Testis (tissue), 3 donors: ENCODE results near the gene CEACAM7. TPM values are rescaled to one million over a fixed set of nuclear protein-coding genes. Genes with fewer than 3 reads are reported as not detected.
"Not testable (repeated sequence)": the region's sequence is repeated elsewhere in the genome, so short reads cannot be mapped to it uniquely, and the experiment has no call there.

Experiments
- DNase-seq: peaks from one replicate; pipeline ENCODE4 v3.0.0-alpha.2; 2019
- H3K27ac ChIP-seq, 2 donors: fragments of 200-600 bp; sonication (generic); one replicate each; pipeline ENCODE4 v1.5.1; 2019
- H3K27me3 ChIP-seq: fragments of 200-600 bp; sonication (generic); one replicate; pipeline ENCODE4 v1.5.1; 2019
- H3K36me3 ChIP-seq: fragments of 200-600 bp; sonication (generic); one replicate; pipeline ENCODE4 v1.5.1; 2017; ENCODE audit warnings: low read depth; ENCODE audit errors: missing control alignments
- H3K4me1 ChIP-seq: fragments of 200-600 bp; sonication (generic); one replicate; pipeline ENCODE4 v1.5.1; 2019
- H3K4me3 ChIP-seq, 2 donors: fragments of 200-600 bp; sonication (generic); one replicate each; pipeline ENCODE4 v1.5.1; 2017 to 2019
- H3K9me3 ChIP-seq: fragments of 200-600 bp; sonication (generic); one replicate; pipeline ENCODE4 v1.5.1; 2017
- CTCF ChIP-seq, 3 experiments: fragments of 450-650 bp in 2 of 3; fragments of 200-600 bp in 1 of 3; sonication (generic) in 1 of 3; IDR thresholded peaks; one replicate each; pipeline ENCODE4 v1.5.1; 2016 to 2019; ENCODE audit warnings: antibody characterized with exemption in 3 of 3, mild to moderate bottlenecking in 2 of 3, moderate library complexity in 1 of 3
- POLR2A ChIP-seq: fragments of 450-650 bp; IDR thresholded peaks from one replicate; pipeline ENCODE4 v1.6.1; 2017; ENCODE audit warnings: antibody characterized with exemption, mild to moderate bottlenecking, moderate library complexity
- WGBS, 2 donors: methylation state at CpG; one replicate each; pipeline ENCODE4 v1.1.5; 2018; 5-methylcytosine and 5-hydroxymethylcytosine counted together
- intact Hi-C: fragments of 100-400 bp; cut with DNase I; formaldehyde crosslinking; loops from one replicate; pipeline ENCODE4 v1.15.1; 2023; ENCODE audit warnings: low total_unique reads
- polyA plus RNA-seq: library from polyadenylated mRNA; stranded (reverse); fragments of 350-450 nt; fragmentation: Illumina TruSeq; extraction: RNeasy Lipid Tissue Mini Kit (QIAGEN cat#74804); gene quantifications from one replicate; pipeline ENCODE4 v1.2.3, GENCODE V29; 2014; ENCODE audit warnings: low read depth, low replicate concordance; ENCODE audit not compliant: insufficient read depth
- total RNA-seq, 2 donors: library from RNA; depleted of rRNA; stranded (reverse); fragments of >200 nt; gene quantifications; one replicate each; pipeline ENCODE4 v1.2.3, GENCODE V29; 2016

Gene CEACAM7
- total and polyA plus RNA-seq, 3 donors from 2014 or later, result 0.19 to 0.39 TPM; not detected in 1

- 90 to 92% methylated on average over 8 of the region's 8 CpGs for WGBS, 2 donors
- Histone ChIP-seq H3K9me3 (no peaks in the 10 kb centered on the region), H3K36me3 (no peaks in the 10 kb centered on the region), H3K27ac (no peak overlapping the region), H3K4me1 (no peaks in the 10 kb centered on the region), H3K27me3 (no peaks in the 10 kb centered on the region), H3K4me3 (no peak overlapping the region)
- no peak for DNase-seq
- intact Hi-C loops, result no loop called here
- TF ChIP-seq CTCF (IDR thresholded peaks at IDR 0.05), result no peak
- no peak for TF ChIP-seq POLR2A
These were observed 22.0 kb upstream of the CEACAM7 start for GRCh38 chr19:41709951-41710645.

- 86% methylated on average over 8 of the region's 8 CpGs for WGBS, 2 donors
- H3K27me3 ChIP-seq, intact Hi-C loops: not testable (repeated sequence)
These were observed 21.4 kb upstream of the CEACAM7 start for GRCh38 chr19:41709516-41709915.

GRCh38 chr19:41708481-41708880, 20.4 kb upstream of the CEACAM7 start, which contains the start of gene CEACAM5:
TSS of gene CEACAM5 (plus strand) at chr19:41708626. CDS start at chr19:41708732, 106 bp downstream.
- Histone ChIP-seq H3K27me3 (no peaks in the 10 kb centered on the region), H3K27ac (no peak within 1 kb of the TSS), H3K36me3 (no peaks in the 10 kb centered on the region), H3K4me3 (no peak within 1 kb of the TSS), H3K9me3 (no peaks in the 10 kb centered on the region), H3K4me1 (no peaks in the 10 kb centered on the region)
- TF ChIP-seq POLR2A (no peak), CTCF (IDR thresholded peaks at IDR 0.05) (no peak)
- intact Hi-C loops, result no loop called here
- DNase-seq, result no peak
- WGBS, 2 donors, result 52 to 58% methylated on average over 4 of the region's 4 CpGs

More at GRCh38 chr19:41709516-41709915, 21.4 kb upstream of the CEACAM7 start:
- H3K9me3 ChIP-seq, H3K4me1 ChIP-seq, H3K36me3 ChIP-seq, H3K4me3 ChIP-seq, H3K27ac ChIP-seq, DNase-seq: not testable (repeated sequence)

GRCh38 chr19:41707871-41708371, 19.9 kb upstream of the CEACAM7 start:
- intact Hi-C loops, result no loop called here

GRCh38 chr19:41707502-41707812, 19.4 kb upstream of the CEACAM7 start:
- DNase-seq, result no peak
- TF ChIP-seq POLR2A, result no peak
- TF ChIP-seq CTCF (IDR thresholded peaks at IDR 0.05), result no peak
- no peaks in the 10 kb centered on the region for H3K27me3 ChIP-seq
- H3K4me1 ChIP-seq, result no peaks in the 10 kb centered on the region
- H3K36me3 ChIP-seq, result no peaks in the 10 kb centered on the region
- no peak overlapping the region for H3K4me3 ChIP-seq
- 66% methylated on average over 5 of the region's 5 CpGs; no CpG with 5 or more reads in 1 of the 2 donors for WGBS, 2 donors
- no peaks in the 10 kb centered on the region for H3K9me3 ChIP-seq
- intact Hi-C loops, result no loop called here
- H3K27ac ChIP-seq, result no peak overlapping the region

More at GRCh38 chr19:41707871-41708371, 19.9 kb upstream of the CEACAM7 start:
- Histone ChIP-seq H3K27me3 (no peaks in the 10 kb centered on the region), H3K4me1 (no peaks in the 10 kb centered on the region), H3K9me3 (no peaks in the 10 kb centered on the region), H3K27ac (no peak overlapping the region), H3K4me3 (no peak overlapping the region), H3K36me3 (no peaks in the 10 kb centered on the region)
- TF ChIP-seq CTCF (IDR thresholded peaks at IDR 0.05) (no peak), POLR2A (no peak)
- no peak for DNase-seq
- 79 to 100% methylated on average over 3 to 5 of the region's 5 CpGs for WGBS, 2 donors
